Esophagus squamous epithelium (tissue), 4 donors: ENCODE results near the gene TMEM132D.

Source experiments
- POLR2A ChIP-seq, 4 donors: fragments of 450-650 bp; IDR thresholded peaks; one replicate each; pipeline ENCODE4 v1.6.1; 2017; ENCODE audit warnings: antibody characterized with exemption in 4 of 4, mild to moderate bottlenecking in 4 of 4, moderate library complexity in 3 of 4
- TF ChIP-seq, protein P1 (sequence below), 6 experiments: fragments of 450-650 bp in 4 of 6; fragments of 200-600 bp in 2 of 6; sonication (generic) in 2 of 6; IDR thresholded peaks; one replicate each; pipeline ENCODE4 v1.5.1; 2016 to 2019; ENCODE audit warnings: antibody characterized with exemption in 6 of 6, mild to moderate bottlenecking in 4 of 6, moderate library complexity in 4 of 6

GRCh38 chr12:129494260-129494659, 409.6 kb downstream of the TMEM132D start:
- TF ChIP-seq, protein P1, sequence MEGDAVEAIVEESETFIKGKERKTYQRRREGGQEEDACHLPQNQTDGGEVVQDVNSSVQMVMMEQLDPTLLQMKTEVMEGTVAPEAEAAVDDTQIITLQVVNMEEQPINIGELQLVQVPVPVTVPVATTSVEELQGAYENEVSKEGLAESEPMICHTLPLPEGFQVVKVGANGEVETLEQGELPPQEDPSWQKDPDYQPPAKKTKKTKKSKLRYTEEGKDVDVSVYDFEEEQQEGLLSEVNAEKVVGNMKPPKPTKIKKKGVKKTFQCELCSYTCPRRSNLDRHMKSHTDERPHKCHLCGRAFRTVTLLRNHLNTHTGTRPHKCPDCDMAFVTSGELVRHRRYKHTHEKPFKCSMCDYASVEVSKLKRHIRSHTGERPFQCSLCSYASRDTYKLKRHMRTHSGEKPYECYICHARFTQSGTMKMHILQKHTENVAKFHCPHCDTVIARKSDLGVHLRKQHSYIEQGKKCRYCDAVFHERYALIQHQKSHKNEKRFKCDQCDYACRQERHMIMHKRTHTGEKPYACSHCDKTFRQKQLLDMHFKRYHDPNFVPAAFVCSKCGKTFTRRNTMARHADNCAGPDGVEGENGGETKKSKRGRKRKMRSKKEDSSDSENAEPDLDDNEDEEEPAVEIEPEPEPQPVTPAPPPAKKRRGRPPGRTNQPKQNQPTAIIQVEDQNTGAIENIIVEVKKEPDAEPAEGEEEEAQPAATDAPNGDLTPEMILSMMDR (IDR thresholded peaks at IDR 0.05) = no peak
- no peak for TF ChIP-seq POLR2A (IDR thresholded peaks at IDR 0.05)
